Activated T-helper 1 cell treated with anti-CD3 and anti-CD28 coated beads, Interleukin-12 subunit alpha, Interleukin-12 subunit beta, Interleukin-2, Interleukin-4 antibody, amounts not matched to agents 30 ng/mL and 10 ng/mL and 1 ng/mL, durations not matched to agents 14 hours and 24 hours and 36 hours (primary cell): Measurements from ENCODE around the gene TANGO2. TPM values are rescaled to one million over a fixed set of nuclear protein-coding genes. Genes with fewer than 3 reads are reported as not detected.

ENCODE experiments used
- total RNA-seq: library from RNA; stranded (reverse); gene quantifications from 2 replicates; pipeline ENCODE4 v1.2.3, GENCODE V29; 2022

Gene TANGO2
- total RNA-seq, 1 donor from 2014 or later = 29.2 TPM

Other genes with a start within 250 kb of the TANGO2 start
- gene GNB1L, start 166.2 kb upstream of the TANGO2 start, total RNA-seq = 20.6 and 21.5 TPM in 2 replicates
- 22.2 and 24.1 TPM in 2 replicates for gene RTL10, start 166.2 kb upstream of the TANGO2 start, total RNA-seq
- 99.4 and 112 TPM in 2 replicates for gene COMT, start 79.3 kb upstream of the TANGO2 start, total RNA-seq
- 19.0 and 20.0 TPM in 2 replicates for gene TXNRD2, start 79.3 kb upstream of the TANGO2 start, total RNA-seq
- 2.4 and 3.1 TPM in 2 replicates for gene ARVCF, start 4.3 kb upstream of the TANGO2 start, total RNA-seq
- 79.3 and 81.0 TPM in 2 replicates for gene DGCR8, start 59.1 kb downstream of the TANGO2 start, total RNA-seq
- 509 and 524 TPM in 2 replicates for gene RANBP1, start 95.0 kb downstream of the TANGO2 start, total RNA-seq
- 142 and 161 TPM in 2 replicates for gene TRMT2A, start 96.1 kb downstream of the TANGO2 start, total RNA-seq
- 83.9 and 92.3 TPM in 2 replicates for gene ZDHHC8, start 110.7 kb downstream of the TANGO2 start, total RNA-seq
- 0.26 TPM in 1 of 2 replicates, not detected in the other for gene CCDC188, start 129.9 kb downstream of the TANGO2 start, total RNA-seq
- gene RTN4R, start 247.2 kb downstream of the TANGO2 start, total RNA-seq = 1.7 and 1.9 TPM in 2 replicates